ENCODE results near the gene PDIA4. TPM values are rescaled to one million over a fixed set of nuclear protein-coding genes. Genes with fewer than 3 reads are reported as not detected.
"Not testable (repeated sequence)": the region's sequence is repeated elsewhere in the genome, so short reads cannot be mapped to it uniquely, and the experiment has no call there.

PDIA4 gene
- polyA plus RNA-seq, 2 of the 4 experiments (the other 2 are of a cell fraction): 175 to 214 TPM

- H3K4me1 ChIP-seq: no peaks in the 10 kb centered on the region
- no peak for ATAC-seq
- DNase-seq (ENCODE audit: low read depth in 1 of 2, low spot score in 1 of 2): no peak
- POLR2A ChIA-PET: no interaction called here
- H3K9me3 ChIP-seq: no peaks in the 10 kb centered on the region
- CTCF ChIA-PET: interaction anchor here (1.5 to 7.8 kb wide), 2 partner anchors 11 to 49 kb away, joined by 4 to 45 read pairs; no protein-coding TSS in a partner anchor
- H3K27ac ChIP-seq: no peak overlapping the region
- no peak overlapping the region for H3K4me2 ChIP-seq
- no peak for FAIRE-seq
- WGBS (ENCODE audit: missing lambda C conversion rate): 77% methylated on average over 7 of the region's 7 CpGs
- TF ChIP-seq HOXA7 (CRISPR knock-in tag; IDR thresholded peaks at IDR 0.05) (no peak), KDM5A (IDR thresholded peaks at IDR 0.05) (no peak), NPAS2 (CRISPR knock-in tag; IDR thresholded peaks at IDR 0.05; ENCODE audit: borderline replicate concordance) (no peak), ZSCAN20 (CRISPR knock-in tag; IDR thresholded peaks at IDR 0.05) (no peak), FOXS1 (CRISPR knock-in tag; IDR thresholded peaks at IDR 0.05) (no peak), HEYL (CRISPR knock-in tag; IDR thresholded peaks at IDR 0.05) (no peak), CHD4 (IDR thresholded peaks at IDR 0.05; ENCODE audit: borderline replicate concordance) (no peak), MAFK (IDR thresholded peaks at IDR 0.05; ENCODE audit: partially characterized antibody) (no peak), HDAC2 (IDR thresholded peaks at IDR 0.05) (no peak), REST (IDR thresholded peaks at IDR 0.05) (no peak), FOSB (CRISPR knock-in tag; IDR thresholded peaks at IDR 0.05) (no peak), NFE2L2 (conservative IDR thresholded peaks at IDR 0.05; ENCODE audit: low read length) (no peak), TP53 (CRISPR knock-in tag; IDR thresholded peaks at IDR 0.05) (no peak), JUN (IDR thresholded peaks at IDR 0.05) (no peak), HMGXB4 (CRISPR knock-in tag; IDR thresholded peaks at IDR 0.05; ENCODE audit: borderline replicate concordance) (no peak), FOSL2 (IDR thresholded peaks at IDR 0.05) (no peak), FOSL2 (CRISPR knock-in tag; IDR thresholded peaks at IDR 0.05) (no peak)
- H3K4me3 ChIP-seq: no peak overlapping the region
Observed at GRCh38 chr7:149016876-149017275, 11.4 kb downstream of the PDIA4 start.

- TF ChIP-seq CHD4 (IDR thresholded peaks at IDR 0.05; ENCODE audit: borderline replicate concordance): no peak
- Histone ChIP-seq H3K27ac (no peak overlapping the region), H3K4me3 (no peak overlapping the region), H3K9me3 (no peaks in the 10 kb centered on the region), H3K4me1 (no peaks in the 10 kb centered on the region), H3K4me2 (no peak overlapping the region)
- 96% methylated on average over 7 of the region's 7 CpGs for WGBS (ENCODE audit: missing lambda C conversion rate)
- ATAC-seq (no peak), DNase-seq (ENCODE audit: low read depth in 1 of 2, low spot score in 1 of 2) (no peak), FAIRE-seq (no peak)
- CTCF ChIA-PET: interaction anchor here (0.6 to 1.1 kb wide), 3 partner anchors 9 to 51 kb away, joined by 3 to 6 read pairs (median 4); no protein-coding TSS in a partner anchor
- POLR2A ChIA-PET: no interaction called here
Observed at GRCh38 chr7:149014309-149014708, 14.0 kb downstream of the PDIA4 start.

GRCh38 chr7:149013876-149014275, 14.4 kb downstream of the PDIA4 start:
- Histone ChIP-seq H3K4me3 (no peak overlapping the region), H3K4me1 (no peaks in the 10 kb centered on the region), H3K9me3 (no peaks in the 10 kb centered on the region), H3K4me2 (no peak overlapping the region), H3K27ac (no peak overlapping the region)
- no peak for FAIRE-seq
- 84% methylated on average over 5 of the region's 5 CpGs for WGBS (ENCODE audit: missing lambda C conversion rate)
- CTCF ChIA-PET: interaction anchor here (0.6 to 1.1 kb wide), 3 partner anchors 8 to 52 kb away, joined by 3 to 6 read pairs (median 4); no protein-coding TSS in a partner anchor
- no peak for ATAC-seq
- no peak for DNase-seq (ENCODE audit: low read depth in 1 of 2, low spot score in 1 of 2)
- TF ChIP-seq GATA3 (IDR thresholded peaks at IDR 0.05; ENCODE audit: borderline replicate concordance): no peak
- TF ChIP-seq USF2 (IDR thresholded peaks at IDR 0.05): no peak
- TF ChIP-seq PHF8 (IDR thresholded peaks at IDR 0.05; ENCODE audit: borderline replicate concordance, low read depth): no peak
- no peak for TF ChIP-seq HOXA7 (CRISPR knock-in tag; IDR thresholded peaks at IDR 0.05)
- POLR2A ChIA-PET: no interaction called here

- CTCF ChIA-PET: interaction anchor here (0.6 to 1.0 kb wide), 3 partner anchors 27 to 78 kb away, joined by 3 to 7 read pairs (median 3); no protein-coding TSS in a partner anchor
- 90% methylated on average over 12 of the region's 12 CpGs for WGBS (ENCODE audit: missing lambda C conversion rate)
- H3K9me3 ChIP-seq; DNase-seq (ENCODE audit: low read depth in 1 of 2, low spot score in 1 of 2); H3K27ac ChIP-seq; POLR2A ChIA-PET; H3K4me3 ChIP-seq; H3K4me1 ChIP-seq; ATAC-seq; FAIRE-seq; H3K4me2 ChIP-seq: not testable (repeated sequence)
Observed at GRCh38 chr7:149012730-149013129, 15.6 kb downstream of the PDIA4 start.

Measured in A549 (cell line).